Measurements from ENCODE around the gene PYGO2.

PYGO2 gene

GRCh38 chr1:154937085-154937987 lies 24.2 kb downstream of the PYGO2 start:
- peak overlapping the region; percentile 88 for H3K4me3 ChIP-seq (ENCODE audit: low read depth, low read length)
- H3K36me3 ChIP-seq (ENCODE audit: control insufficient read depth, insufficient read depth, low read length) = no peaks in the 10 kb centered on the region
- H3K4me1 ChIP-seq = peaks cover 24% of the 10 kb centered on the region
- H3K27me3 ChIP-seq (ENCODE audit: control insufficient read depth, insufficient read depth, low read length) = no peaks in the 10 kb centered on the region
- no peaks in the 10 kb centered on the region for H3K9me3 ChIP-seq (ENCODE audit: control insufficient read depth, low read length)
- peak overlapping the region; percentile 99 for H3K27ac ChIP-seq
- peak; percentile 13 for TF ChIP-seq CTCF (IDR thresholded peaks at IDR 0.05)
- peak overlapping the region; percentile 61 for H3K9ac ChIP-seq
- H2AFZ ChIP-seq = peak overlapping the region; percentile 85
- no peaks in the 10 kb centered on the region for H3K79me2 ChIP-seq
- peak overlapping the region; percentile 80 for H3K4me2 ChIP-seq (ENCODE audit: low read length)

- Histone ChIP-seq H2AFZ (peak within 1 kb of the TSS; percentile 85), H3K36me3 (ENCODE audit: control insufficient read depth, insufficient read depth, low read length) (no peaks in the 10 kb centered on the region), H3K9ac (peak within 1 kb of the TSS; percentile 61), H3K9me3 (ENCODE audit: control insufficient read depth, low read length) (no peaks in the 10 kb centered on the region), H3K79me2 (no peaks in the 10 kb centered on the region), H3K4me2 (ENCODE audit: low read length) (peak within 1 kb of the TSS; percentile 80), H3K4me3 (ENCODE audit: low read depth, low read length) (peak within 1 kb of the TSS; percentile 88), H3K27me3 (ENCODE audit: control insufficient read depth, insufficient read depth, low read length) (no peaks in the 10 kb centered on the region), H3K4me1 (peaks cover 17% of the 10 kb centered on the region), H3K27ac (peak within 1 kb of the TSS; percentile 99)
- peak; percentile 42 for TF ChIP-seq CTCF (IDR thresholded peaks at IDR 0.05)
These were observed 25.0 kb downstream of the PYGO2 start, which contains the start of gene PMVK for GRCh38 chr1:154936555-154937084. Gene PMVK (minus strand): TSS chr1:154936719. CDS start chr1:154936685, 34 bp downstream.

GRCh38 chr1:154935749-154936554 lies 25.6 kb downstream of the PYGO2 start:
- Histone ChIP-seq H3K79me2 (no peaks in the 10 kb centered on the region), H3K27ac (peak overlapping the region; percentile 99), H3K27me3 (ENCODE audit: control insufficient read depth, insufficient read depth, low read length) (no peaks in the 10 kb centered on the region), H3K36me3 (ENCODE audit: control insufficient read depth, insufficient read depth, low read length) (no peaks in the 10 kb centered on the region), H3K9ac (no peak overlapping the region), H2AFZ (peak overlapping the region; percentile 85), H3K9me3 (ENCODE audit: control insufficient read depth, low read length) (no peaks in the 10 kb centered on the region), H3K4me2 (ENCODE audit: low read length) (peak overlapping the region; percentile 80), H3K4me3 (ENCODE audit: low read depth, low read length) (peak overlapping the region; percentile 88), H3K4me1 (peaks cover 11% of the 10 kb centered on the region)
- no peak for TF ChIP-seq CTCF (IDR thresholded peaks at IDR 0.05)

- Histone ChIP-seq H3K27me3 (ENCODE audit: control insufficient read depth, insufficient read depth, low read length) (no peaks in the 10 kb centered on the region), H3K79me2 (no peaks in the 10 kb centered on the region), H3K9me3 (ENCODE audit: control insufficient read depth, low read length) (no peaks in the 10 kb centered on the region), H3K4me2 (ENCODE audit: low read length) (no peak overlapping the region), H3K36me3 (ENCODE audit: control insufficient read depth, insufficient read depth, low read length) (no peaks in the 10 kb centered on the region), H3K9ac (no peak overlapping the region), H2AFZ (no peak overlapping the region), H3K4me3 (ENCODE audit: low read depth, low read length) (no peak overlapping the region), H3K4me1 (peaks cover 11% of the 10 kb centered on the region), H3K27ac (no peak overlapping the region)
- no peak for TF ChIP-seq CTCF (IDR thresholded peaks at IDR 0.05)
These were observed 27.1 kb downstream of the PYGO2 start for GRCh38 chr1:154934358-154934948.

Data from parathyroid adenoma (tissue), 2 donors.